Common myeloid progenitor, CD34-positive (primary cell): ENCODE data around the gene LRRC49.
A peak's percentile ranks its signal among the peaks of the same experiment; 100 is the strongest.
"Not testable (repeated sequence)": the region's sequence is repeated elsewhere in the genome, so short reads cannot be mapped to it uniquely, and the experiment has no call there.

ENCODE experiments used
- CTCF ChIA-PET: fragments of 350-600 bp; sonication (Branson Sonifier 250); formaldehyde crosslinking; loops from one replicate; lab custom pipeline; 2021; ENCODE audit warnings: antibody characterized with exemption; lab: Charles Lee
- POLR2A ChIA-PET: fragments of 350-600 bp; sonication (Branson Sonifier 250); formaldehyde crosslinking; loops from one replicate; lab custom pipeline; 2021; ENCODE audit warnings: antibody characterized with exemption; lab: Charles Lee
- DNase-seq, 3 donors: peaks; one replicate each; pipeline versions ENCODE4 v3.0.0 to v3.0.0-alpha.2; 2013
- H3K27ac ChIP-seq, 2 experiments: 1 replicate in 1 of 2; 2 replicates in 1 of 2; pipeline ENCODE4 v1.7.0; 2013; ENCODE audit warnings: inconsistent platforms in 2 of 2, low read length in 2 of 2, mild to moderate bottlenecking in 2 of 2, low read depth in 1 of 2, moderate library complexity in 1 of 2; ENCODE audit not compliant: severe bottlenecking in 2 of 2, insufficient read depth in 1 of 2, poor library complexity in 1 of 2
- H3K27me3 ChIP-seq, 5 experiments: replicated peaks in 2 of 5; 1 replicate in 3 of 5; 2 replicates in 2 of 5; pipeline versions ENCODE4 v1.6.1 to v1.7.0; 2013; ENCODE audit warnings: low read length in 4 of 5, mild to moderate bottlenecking in 2 of 5, moderate library complexity in 2 of 5, inconsistent platforms in 1 of 5; ENCODE audit not compliant: insufficient read depth in 5 of 5, control insufficient read depth in 4 of 5
- H3K36me3 ChIP-seq, 4 experiments: 1 replicate in 2 of 4; 2 replicates in 2 of 4; pipeline versions ENCODE4 v1.6.1 to v1.7.0; 2013; ENCODE audit warnings: low read length in 3 of 4, control low read depth in 1 of 4, mild to moderate bottlenecking in 1 of 4; ENCODE audit not compliant: control insufficient read depth in 4 of 4, insufficient read depth in 4 of 4
- H3K4me1 ChIP-seq, 4 experiments: 1 replicate in 3 of 4; 2 replicates in 1 of 4; pipeline versions ENCODE4 v1.6.1 to v1.7.1; 2013; ENCODE audit warnings: low read length in 3 of 4, mild to moderate bottlenecking in 3 of 4, control low read depth in 1 of 4, inconsistent platforms in 1 of 4, moderate library complexity in 1 of 4; ENCODE audit not compliant: control insufficient read depth in 4 of 4, insufficient read depth in 4 of 4; ENCODE audit errors: control extremely low read depth in 1 of 4
- H3K4me3 ChIP-seq, 7 experiments: 1 replicate in 4 of 7; 2 replicates in 3 of 7; pipeline versions ENCODE4 v1.5.1 to v1.7.0; 2013; ENCODE audit warnings: mild to moderate bottlenecking in 7 of 7, low read length in 6 of 7, moderate library complexity in 6 of 7, inconsistent platforms in 2 of 7, low read depth in 2 of 7, control low read depth in 1 of 7; ENCODE audit not compliant: insufficient read depth in 4 of 7, control insufficient read depth in 1 of 7; ENCODE audit errors: extremely low read depth in 1 of 7
- H3K9me3 ChIP-seq, 5 experiments: 1 replicate in 4 of 5; 2 replicates in 1 of 5; pipeline versions ENCODE4 v1.6.1 to v1.7.1; 2013; ENCODE audit warnings: low read length in 4 of 5, mild to moderate bottlenecking in 2 of 5, inconsistent platforms in 1 of 5, low read depth in 1 of 5, moderate library complexity in 1 of 5; ENCODE audit not compliant: control insufficient read depth in 4 of 5, insufficient read depth in 2 of 5; ENCODE audit errors: control extremely low read depth in 1 of 5
- WGBS: methylation state at CpG from one replicate; pipeline ENCODE4 v1.1.5; 2013; ENCODE audit not compliant: insufficient coverage; 5-methylcytosine and 5-hydroxymethylcytosine counted together

The LRRC49 gene

DNA sequence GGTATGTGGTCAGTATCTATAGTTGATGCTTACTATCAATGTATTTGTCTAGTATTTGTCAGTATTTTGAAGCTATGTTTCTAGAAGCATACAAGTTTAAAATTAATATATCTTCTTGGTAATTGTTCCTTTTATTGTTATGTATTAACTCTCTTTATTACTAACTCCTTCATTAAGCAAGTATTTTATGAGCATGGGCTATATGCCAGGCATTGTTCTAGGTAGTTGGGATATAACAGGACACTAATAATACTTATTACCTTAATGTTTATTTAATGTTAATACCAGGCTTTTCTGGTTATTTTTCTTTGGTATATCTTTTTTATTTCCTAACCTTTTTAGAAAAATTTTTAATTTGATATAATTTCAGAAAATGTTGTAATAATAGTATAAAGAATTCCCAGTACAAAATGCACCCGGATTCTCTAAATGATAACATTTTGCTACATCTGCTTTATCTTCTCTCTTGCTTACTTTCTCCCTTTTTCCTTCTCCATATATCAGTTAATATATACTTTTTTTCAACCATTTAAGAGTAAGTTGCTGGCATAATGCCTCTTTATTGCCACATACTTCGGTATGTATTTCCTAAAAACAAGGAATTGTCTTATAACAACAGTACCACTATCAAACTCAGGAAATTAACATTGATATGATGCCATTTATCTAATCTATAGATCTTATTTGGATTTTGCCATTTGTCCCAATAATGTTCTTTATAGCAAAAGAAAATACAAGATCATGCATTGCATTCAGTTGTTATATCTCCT, 30.9 kb downstream of the LRRC49 start:
- WGBS, result 100% methylated on average over 1 of the region's 2 CpGs
- POLR2A ChIA-PET, result no interaction called here
- H3K9me3 ChIP-seq, result no peaks in the 10 kb centered on the region

DNA sequence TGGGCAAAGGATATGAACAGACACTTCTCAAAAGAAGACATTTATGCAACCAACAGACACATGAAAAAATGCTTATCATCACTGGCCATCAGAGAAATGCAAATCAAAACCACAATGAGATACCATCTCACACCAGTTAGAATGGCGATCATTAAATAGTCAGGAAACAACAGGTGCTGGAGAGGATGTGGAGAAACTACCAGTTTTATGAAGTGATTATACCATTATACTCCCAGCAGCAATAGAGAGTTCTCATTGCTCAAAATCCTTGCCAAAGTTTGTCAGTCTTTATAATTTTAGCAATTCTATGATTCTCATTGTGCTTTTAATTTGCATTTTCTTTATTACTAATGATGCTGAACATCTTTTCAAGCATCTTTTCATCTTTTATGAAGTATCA, 34.3 kb downstream of the LRRC49 start:
- POLR2A ChIA-PET, H3K27me3 ChIP-seq, H3K4me1 ChIP-seq, H3K36me3 ChIP-seq, H3K4me3 ChIP-seq, H3K27ac ChIP-seq, CTCF ChIA-PET, DNase-seq, H3K9me3 ChIP-seq: not testable (repeated sequence)
- WGBS, result no CpG with 5 or more reads among the region's 1 CpG

More for the DNA sequence above, 30.9 kb downstream of the LRRC49 start:
- H3K36me3 ChIP-seq, result no peaks in the 10 kb centered on the region
- no peak overlapping the region for H3K27ac ChIP-seq
- no peak for DNase-seq
- no peak overlapping the region for H3K4me3 ChIP-seq
- no peaks in the 10 kb centered on the region for H3K27me3 ChIP-seq
- no peaks in the 10 kb centered on the region for H3K4me1 ChIP-seq
- CTCF ChIA-PET, result no interaction called here

DNA sequence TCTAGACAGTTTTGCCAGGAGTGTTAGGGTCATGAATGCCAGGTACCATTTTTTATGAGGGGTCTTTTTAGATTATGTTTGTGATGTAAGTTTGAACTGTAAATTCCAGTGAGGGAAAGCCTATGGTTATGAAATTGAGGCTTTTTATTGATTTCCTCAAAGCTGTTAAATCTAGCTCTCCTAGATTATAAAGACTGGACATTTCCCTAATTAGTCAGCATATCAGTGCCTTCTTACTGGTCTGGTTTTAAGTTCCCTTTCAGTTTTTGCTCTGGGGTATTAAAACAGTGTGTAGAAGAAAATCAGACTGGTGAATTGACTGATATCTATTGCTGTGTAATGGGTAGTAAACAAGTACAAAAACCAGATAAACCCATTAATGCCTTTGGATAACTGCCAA, 39.2 kb downstream of the LRRC49 start:
- H3K27ac ChIP-seq, result no peak overlapping the region
- DNase-seq, result no peak
- no peak overlapping the region for H3K4me3 ChIP-seq
- CTCF ChIA-PET, result no interaction called here
- no peaks in the 10 kb centered on the region for H3K36me3 ChIP-seq
- no peaks in the 10 kb centered on the region for H3K9me3 ChIP-seq
- H3K27me3 ChIP-seq, result peaks cover 0 to 2% (median 0%) of the 10 kb centered on the region in 5 experiments
- H3K4me1 ChIP-seq, result peaks cover 0 to 4% (median 0%) of the 10 kb centered on the region in 4 experiments
- POLR2A ChIA-PET, result no interaction called here

DNA sequence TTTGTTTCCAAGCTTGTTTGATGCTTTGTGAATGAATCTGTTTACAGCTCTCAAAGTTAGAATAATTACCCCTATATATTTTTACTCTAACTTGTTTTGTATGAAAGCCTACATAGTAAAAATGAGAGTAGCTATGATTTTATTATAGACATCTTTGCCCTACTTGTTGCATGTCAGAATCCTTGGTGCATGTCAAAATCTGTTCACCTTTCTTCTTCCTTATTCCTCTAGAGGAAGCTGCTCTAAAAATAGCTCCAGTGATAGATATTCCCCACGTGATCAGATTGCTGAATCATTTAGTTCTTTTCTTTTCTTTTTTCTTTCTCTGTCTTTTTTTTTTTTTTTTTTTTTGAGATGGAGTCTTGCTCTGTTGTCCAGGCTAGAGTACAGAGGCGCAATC, 39.8 kb downstream of the LRRC49 start:
- H3K9me3 ChIP-seq, result no peaks in the 10 kb centered on the region
- peak in 1 of 3 donors; percentile 6 for DNase-seq
- no CpG with 5 or more reads among the region's 2 CpGs for WGBS
- no peaks in the 10 kb centered on the region for H3K36me3 ChIP-seq
- no peak overlapping the region for H3K4me3 ChIP-seq
- H3K4me1 ChIP-seq, result peaks cover 0 to 4% (median 0%) of the 10 kb centered on the region in 4 experiments
- H3K27me3 ChIP-seq, result peaks cover 0 to 2% (median 0%) of the 10 kb centered on the region in 5 experiments
- ChIA-PET CTCF (no interaction called here), POLR2A (no interaction called here)
- H3K27ac ChIP-seq, result no peak overlapping the region

DNA sequence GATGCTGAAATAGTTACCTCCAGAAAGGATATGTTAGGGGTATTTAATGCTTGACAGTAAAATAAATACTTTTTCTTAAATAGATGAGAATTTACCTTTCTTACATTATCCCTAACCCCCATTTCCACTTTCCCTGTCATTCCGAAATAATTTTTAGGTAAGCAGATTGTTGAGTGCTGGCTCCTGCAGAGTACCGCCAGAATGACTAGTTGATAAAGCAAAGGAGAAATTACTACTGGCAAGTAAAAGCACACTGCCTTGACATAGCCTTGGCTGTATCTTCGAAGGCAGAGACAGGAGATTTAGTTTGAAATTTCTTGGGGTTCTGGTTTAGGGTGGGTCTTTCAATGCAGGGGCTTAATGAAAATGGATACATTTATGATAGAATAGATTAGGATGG, 40.8 kb downstream of the LRRC49 start:
- DNase-seq, result no peak
- Histone ChIP-seq H3K4me3 (no peak overlapping the region), H3K27ac (no peak overlapping the region), H3K36me3 (no peaks in the 10 kb centered on the region), H3K9me3 (no peaks in the 10 kb centered on the region), H3K4me1 (peaks cover 0 to 4% (median 0%) of the 10 kb centered on the region in 4 experiments), H3K27me3 (peaks cover 0 to 2% (median 0%) of the 10 kb centered on the region in 5 experiments)
- ChIA-PET CTCF (no interaction called here), POLR2A (no interaction called here)
- WGBS, result 65% methylated on average over 2 of the region's 3 CpGs

DNA sequence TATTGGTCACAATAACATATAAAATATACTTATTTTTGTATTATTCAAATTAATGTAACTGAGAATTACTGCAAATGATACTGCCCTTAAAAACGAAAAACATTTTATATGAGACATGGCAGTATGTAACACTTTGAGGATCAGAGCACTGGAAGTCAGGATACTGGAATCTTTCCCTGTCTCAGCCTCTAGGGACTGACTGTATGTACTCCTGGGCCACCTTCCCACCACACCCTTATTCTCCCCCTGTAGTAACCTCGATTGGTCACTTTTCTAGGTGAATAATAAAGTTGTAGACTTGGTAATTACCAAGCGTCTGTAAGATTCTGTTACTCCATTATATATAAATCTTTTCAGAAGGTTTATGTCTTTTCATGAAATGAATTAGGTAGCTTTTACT, 43.0 kb downstream of the LRRC49 start:
- CTCF ChIA-PET, result no interaction called here
- Histone ChIP-seq H3K4me1 (peaks cover 0 to 4% (median 0%) of the 10 kb centered on the region in 4 experiments), H3K27ac (no peak overlapping the region), H3K36me3 (no peaks in the 10 kb centered on the region), H3K27me3 (peaks cover 0 to 2% (median 0%) of the 10 kb centered on the region in 5 experiments), H3K9me3 (no peaks in the 10 kb centered on the region), H3K4me3 (no peak overlapping the region)
- no CpG with 5 or more reads among the region's 3 CpGs for WGBS
- DNase-seq, result no peak
- POLR2A ChIA-PET, result no interaction called here

DNA sequence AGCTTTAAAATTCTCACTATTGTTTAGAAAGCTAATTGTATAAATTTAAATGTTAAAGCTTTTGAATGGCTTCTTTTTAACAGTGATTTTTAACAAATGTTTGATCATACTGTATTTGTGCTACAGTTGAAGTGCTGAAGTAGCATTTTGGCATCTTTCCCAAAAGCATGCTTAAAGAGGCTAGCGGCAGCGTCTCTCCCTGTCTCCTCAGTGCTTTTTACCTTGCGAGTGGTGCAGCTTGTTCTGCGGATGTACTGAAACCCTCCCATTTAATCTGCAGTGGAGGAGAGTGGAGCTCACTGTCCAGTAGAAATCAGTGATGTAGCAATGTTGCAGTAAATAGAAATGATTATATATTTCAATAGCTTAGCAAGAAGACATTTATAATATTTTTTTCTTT, 43.7 kb downstream of the LRRC49 start:
- ChIA-PET POLR2A (no interaction called here), CTCF (no interaction called here)
- 90% methylated on average over 2 of the region's 4 CpGs for WGBS

More for the DNA sequence above, 43.7 kb downstream of the LRRC49 start:
- Histone ChIP-seq H3K4me1 (peaks cover 0 to 4% (median 0%) of the 10 kb centered on the region in 4 experiments), H3K36me3 (no peaks in the 10 kb centered on the region), H3K27me3 (peaks cover 0 to 2% (median 0%) of the 10 kb centered on the region in 5 experiments), H3K4me3 (no peak overlapping the region), H3K27ac (no peak overlapping the region), H3K9me3 (no peaks in the 10 kb centered on the region)
- DNase-seq, result no peak
